MG63 (cell line): Measurements from ENCODE around the gene CTNNA3. TPM values are rescaled to one million over a fixed set of nuclear protein-coding genes. Genes with fewer than 3 reads are reported as not detected.

ENCODE experiments used
- DNase-seq: peaks from one replicate; pipeline ENCODE4 v3.0.0-alpha.2; 2020
- H3K27me3 ChIP-seq: fragments of 250-450 bp; sonication (Bioruptor Pico); 2 replicates; pipeline ENCODE4 v1.5.1; 2020; ENCODE audit warnings: mild to moderate bottlenecking, moderate library complexity
- H3K36me3 ChIP-seq: fragments of 250-450 bp; sonication (Bioruptor Pico); 2 replicates; pipeline ENCODE4 v1.5.1; 2020; ENCODE audit warnings: mild to moderate bottlenecking, moderate library complexity
- H3K4me3 ChIP-seq: fragments of 250-450 bp; sonication (Bioruptor Pico); 2 replicates; pipeline ENCODE4 v1.5.1; 2020; ENCODE audit warnings: mild to moderate bottlenecking, moderate library complexity
- H3K9me3 ChIP-seq: fragments of 250-450 bp; sonication (Bioruptor Pico); 2 replicates; pipeline ENCODE4 v1.5.1; 2020; ENCODE audit warnings: mild to moderate bottlenecking, moderate library complexity
- total RNA-seq: library from RNA; depleted of rRNA; stranded (reverse); fragments of >200 nt; shearing (Covaris generic); gene quantifications from 2 replicates; pipeline ENCODE4 v1.2.3, GENCODE V29; 2014; ENCODE audit warnings: low replicate concordance

Gene CTNNA3
- total RNA-seq, 1 experiment from 2014 or later: not detected

GRCh38 chr10:66273966-66274519 is 1422.0 kb downstream of the CTNNA3 start:
- Histone ChIP-seq H3K36me3 (no peaks in the 10 kb centered on the region), H3K4me3 (no peak overlapping the region), H3K27me3 (no peaks in the 10 kb centered on the region), H3K9me3 (no peaks in the 10 kb centered on the region)
- DNase-seq: no peak

- DNase-seq: no peak
These were observed 1430.6 kb downstream of the CTNNA3 start for GRCh38 chr10:66265398-66265797.

DNA sequence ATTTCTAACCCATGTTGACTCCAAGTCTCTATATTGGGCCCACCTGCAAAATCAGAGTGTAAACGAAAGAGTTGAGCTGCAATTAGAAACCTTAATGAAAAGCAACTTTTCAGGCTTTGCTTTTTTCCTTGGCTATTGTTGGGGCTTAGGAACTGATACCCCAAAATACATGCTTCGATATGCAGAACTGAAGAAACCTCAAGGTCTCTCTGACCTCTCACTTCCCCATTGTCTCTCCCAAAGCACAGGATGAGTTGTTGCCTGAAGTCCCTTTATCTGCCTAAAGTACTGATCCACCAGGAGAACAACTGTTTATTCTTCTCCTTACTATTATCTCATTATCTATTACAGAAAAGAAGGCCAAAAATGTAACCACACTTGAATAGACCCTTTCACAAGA is 1436.2 kb downstream of the CTNNA3 start:
- Histone ChIP-seq H3K4me3 (no peak overlapping the region), H3K9me3 (no peaks in the 10 kb centered on the region), H3K36me3 (no peaks in the 10 kb centered on the region), H3K27me3 (no peaks in the 10 kb centered on the region)
- no peak for DNase-seq

More at GRCh38 chr10:66265398-66265797, 1430.6 kb downstream of the CTNNA3 start:
- Histone ChIP-seq H3K36me3 (no peaks in the 10 kb centered on the region), H3K4me3 (no peak overlapping the region), H3K27me3 (no peaks in the 10 kb centered on the region), H3K9me3 (no peaks in the 10 kb centered on the region)

DNA sequence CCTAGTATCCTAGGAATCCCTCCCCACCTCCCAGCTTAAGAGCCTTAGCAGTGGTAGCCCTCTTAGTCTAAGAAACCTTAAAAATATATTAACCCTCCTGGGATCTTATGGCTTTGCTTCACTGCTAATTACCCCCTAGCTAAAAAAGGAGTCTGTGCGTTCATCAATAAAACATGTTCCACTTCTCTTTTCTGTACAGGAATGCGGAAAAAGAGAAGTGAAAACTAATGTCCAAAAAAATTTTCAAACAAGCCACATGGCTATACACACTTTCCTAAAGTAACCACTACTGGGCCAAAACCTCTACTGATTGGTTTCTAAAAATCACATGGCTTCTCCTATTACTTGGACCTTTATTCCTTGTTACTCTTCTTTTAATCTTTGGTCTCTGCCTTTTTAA is 1437.3 kb downstream of the CTNNA3 start:
- Histone ChIP-seq H3K9me3 (no peaks in the 10 kb centered on the region), H3K4me3 (no peak overlapping the region), H3K36me3 (no peaks in the 10 kb centered on the region), H3K27me3 (no peaks in the 10 kb centered on the region)
- DNase-seq: no peak

- no peaks in the 10 kb centered on the region for H3K9me3 ChIP-seq
- DNase-seq: no peak
- H3K36me3 ChIP-seq: no peaks in the 10 kb centered on the region
- H3K27me3 ChIP-seq: no peaks in the 10 kb centered on the region
- H3K4me3 ChIP-seq: no peak overlapping the region
These were observed 1438.2 kb downstream of the CTNNA3 start for GRCh38 chr10:66257801-66258200.

DNA sequence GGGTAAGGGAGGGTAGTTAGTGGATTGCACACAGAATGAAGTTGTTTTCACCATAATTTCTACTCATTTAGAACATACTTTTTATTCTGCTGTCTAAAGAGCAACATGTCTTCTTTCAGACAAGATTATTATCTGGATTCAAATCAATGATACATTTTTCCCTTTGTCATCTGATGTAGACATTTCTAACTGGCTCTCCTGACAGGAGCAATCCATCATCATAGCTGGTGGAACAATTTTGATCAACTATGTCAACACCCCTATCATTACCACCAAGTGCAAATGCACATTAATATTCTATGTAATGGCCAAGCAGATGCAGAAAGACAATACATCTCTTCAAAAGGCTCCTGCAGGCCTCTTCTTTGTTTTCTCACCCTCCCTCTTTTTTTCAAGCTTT is 1443.0 kb downstream of the CTNNA3 start:
- Histone ChIP-seq H3K4me3 (no peak overlapping the region), H3K36me3 (no peaks in the 10 kb centered on the region), H3K27me3 (no peaks in the 10 kb centered on the region), H3K9me3 (no peaks in the 10 kb centered on the region)
- no peak for DNase-seq

GRCh38 chr10:66246177-66246576 is 1449.8 kb downstream of the CTNNA3 start:
- no peaks in the 10 kb centered on the region for H3K27me3 ChIP-seq
- no peaks in the 10 kb centered on the region for H3K9me3 ChIP-seq
- no peaks in the 10 kb centered on the region for H3K36me3 ChIP-seq
- DNase-seq: no peak
- no peak overlapping the region for H3K4me3 ChIP-seq

- Histone ChIP-seq H3K27me3 (no peaks in the 10 kb centered on the region), H3K36me3 (no peaks in the 10 kb centered on the region), H3K4me3 (no peak overlapping the region), H3K9me3 (no peaks in the 10 kb centered on the region)
- DNase-seq: no peak
These were observed 1451.0 kb downstream of the CTNNA3 start for GRCh38 chr10:66244953-66245352.

DNA sequence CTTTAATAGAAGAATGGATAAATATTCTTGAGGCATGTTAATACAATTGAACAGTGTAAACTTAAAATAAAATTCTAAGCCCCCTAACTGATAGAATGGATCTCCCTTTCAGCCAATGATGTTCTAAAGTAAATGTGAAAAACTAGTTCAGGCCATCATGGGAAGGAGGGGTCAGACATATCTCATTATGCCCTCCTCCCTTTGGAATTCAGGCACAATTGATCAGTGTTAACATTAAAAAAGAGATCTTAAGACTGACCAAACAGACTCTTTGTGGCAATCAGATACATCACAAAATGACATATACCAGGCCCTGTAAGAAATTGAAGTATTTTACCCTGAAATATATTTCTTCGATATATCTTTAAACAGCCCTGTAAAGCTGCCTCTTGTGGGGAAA is 1453.1 kb downstream of the CTNNA3 start:
- no peak overlapping the region for H3K4me3 ChIP-seq
- H3K36me3 ChIP-seq: no peaks in the 10 kb centered on the region
- H3K9me3 ChIP-seq: no peaks in the 10 kb centered on the region
- H3K27me3 ChIP-seq: no peaks in the 10 kb centered on the region
- DNase-seq: no peak

- Histone ChIP-seq H3K36me3 (no peaks in the 10 kb centered on the region), H3K9me3 (no peaks in the 10 kb centered on the region), H3K27me3 (no peaks in the 10 kb centered on the region), H3K4me3 (no peak overlapping the region)
- DNase-seq: no peak
These were observed 1456.9 kb downstream of the CTNNA3 start for GRCh38 chr10:66239062-66239461.

DNA sequence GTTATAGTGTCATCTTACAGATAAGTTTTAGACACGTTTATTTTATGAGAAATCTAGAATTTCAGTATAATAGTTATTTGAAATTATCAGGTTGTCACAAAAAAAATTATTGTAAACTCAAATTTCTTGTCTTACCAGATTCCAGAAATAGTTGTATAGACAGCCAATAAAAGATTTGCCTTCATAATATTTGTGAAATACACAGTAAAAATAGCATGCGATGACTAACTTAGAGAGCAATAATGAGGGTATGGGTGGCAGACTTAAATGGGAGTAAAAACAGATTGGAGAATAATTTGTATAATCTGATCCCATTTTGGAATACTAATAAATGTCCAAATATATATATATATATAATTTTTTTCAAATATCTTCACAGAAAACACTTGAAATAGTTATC is 1457.7 kb downstream of the CTNNA3 start:
- H3K27me3 ChIP-seq: no peaks in the 10 kb centered on the region
- H3K9me3 ChIP-seq: no peaks in the 10 kb centered on the region
- DNase-seq: no peak
- H3K4me3 ChIP-seq: no peak overlapping the region
- H3K36me3 ChIP-seq: no peaks in the 10 kb centered on the region

DNA sequence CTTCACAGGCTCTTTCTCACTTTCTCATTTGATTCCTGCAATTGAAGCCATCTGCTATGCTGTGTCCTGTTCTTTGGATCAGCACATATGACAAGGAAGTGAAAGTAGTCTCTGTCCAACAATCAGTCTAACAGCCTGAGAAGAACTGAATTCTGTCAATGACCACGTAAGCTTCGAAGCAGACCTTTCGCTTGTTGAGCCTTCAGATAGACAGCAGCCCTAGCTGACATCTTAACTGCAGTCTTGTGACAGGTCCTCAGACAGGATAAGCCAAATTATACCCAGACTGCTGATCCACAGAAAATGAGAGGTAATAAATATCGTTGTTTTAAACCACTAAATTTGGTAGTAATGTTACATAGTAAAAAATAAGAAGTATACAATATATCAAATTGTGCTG is 1461.1 kb downstream of the CTNNA3 start:
- no peaks in the 10 kb centered on the region for H3K9me3 ChIP-seq
- H3K4me3 ChIP-seq: no peak overlapping the region
- no peaks in the 10 kb centered on the region for H3K27me3 ChIP-seq
- no peak for DNase-seq
- no peaks in the 10 kb centered on the region for H3K36me3 ChIP-seq

DNA sequence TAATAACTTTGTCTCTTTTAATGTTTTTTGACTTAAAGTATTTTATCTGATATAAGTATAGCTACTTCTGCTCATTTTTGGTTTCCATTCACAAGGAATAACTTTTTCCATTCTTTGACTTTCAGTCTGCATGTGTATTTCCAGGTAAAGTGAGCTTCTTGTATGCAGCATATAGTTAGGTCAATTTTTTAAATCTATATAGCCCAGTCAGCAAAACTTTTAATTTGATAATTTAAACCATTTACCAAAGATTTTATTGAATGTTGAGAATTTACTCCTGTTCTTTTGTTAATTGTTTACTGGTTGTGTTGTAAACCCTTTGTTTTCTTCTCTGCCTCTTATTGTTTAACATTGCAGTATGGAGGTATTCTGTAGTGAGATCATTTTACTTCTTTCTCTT is 1467.1 kb downstream of the CTNNA3 start:
- H3K27me3 ChIP-seq: no peaks in the 10 kb centered on the region
- no peak for DNase-seq
- no peaks in the 10 kb centered on the region for H3K36me3 ChIP-seq
- H3K4me3 ChIP-seq: no peak overlapping the region
- H3K9me3 ChIP-seq: no peaks in the 10 kb centered on the region; the same call in 1 of the 2 replicates

GRCh38 chr10:66223656-66224055 is 1472.3 kb downstream of the CTNNA3 start:
- DNase-seq: no peak
- Histone ChIP-seq H3K27me3 (no peaks in the 10 kb centered on the region), H3K9me3 (no peaks in the 10 kb centered on the region; the same call in 1 of the 2 replicates), H3K36me3 (no peaks in the 10 kb centered on the region), H3K4me3 (no peak overlapping the region)

DNA sequence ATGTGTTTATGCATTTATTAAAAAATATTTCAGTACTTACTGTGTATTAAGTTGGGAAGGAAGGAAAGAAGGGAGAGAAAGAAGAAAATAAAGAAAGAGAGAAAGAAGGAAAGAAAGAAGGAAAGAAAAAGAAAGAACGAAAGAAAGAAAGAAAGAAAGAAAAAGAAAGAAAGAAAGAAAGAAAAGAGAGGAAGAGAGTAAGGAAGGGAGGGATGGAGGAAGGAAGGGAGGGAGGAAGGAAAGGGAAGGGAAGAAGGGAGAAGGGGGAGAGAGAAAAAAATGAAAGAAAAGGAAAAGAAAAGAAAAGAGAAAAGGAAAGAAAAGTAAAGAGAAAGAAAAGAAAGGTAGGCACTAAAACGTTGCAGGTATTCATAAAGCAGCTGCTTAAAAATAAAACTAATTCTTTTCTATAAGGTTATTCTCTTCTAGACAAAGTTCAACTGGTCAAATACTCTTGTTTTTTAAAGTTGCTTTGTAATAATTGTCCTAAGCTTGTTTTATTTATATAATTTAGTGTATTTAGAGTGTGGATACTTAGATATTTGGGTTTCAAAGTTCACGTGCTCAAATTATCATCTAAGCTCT is 1473.4 kb downstream of the CTNNA3 start:
- no peaks in the 10 kb centered on the region for H3K27me3 ChIP-seq
- no peaks in the 10 kb centered on the region for H3K9me3 ChIP-seq
- no peak for DNase-seq
- H3K4me3 ChIP-seq: no peak overlapping the region
- H3K36me3 ChIP-seq: no peaks in the 10 kb centered on the region

GRCh38 chr10:66218981-66219587 is 1476.9 kb downstream of the CTNNA3 start:
- no peak for DNase-seq
- Histone ChIP-seq H3K4me3 (no peak overlapping the region), H3K9me3 (no peaks in the 10 kb centered on the region), H3K27me3 (no peaks in the 10 kb centered on the region), H3K36me3 (no peaks in the 10 kb centered on the region)

DNA sequence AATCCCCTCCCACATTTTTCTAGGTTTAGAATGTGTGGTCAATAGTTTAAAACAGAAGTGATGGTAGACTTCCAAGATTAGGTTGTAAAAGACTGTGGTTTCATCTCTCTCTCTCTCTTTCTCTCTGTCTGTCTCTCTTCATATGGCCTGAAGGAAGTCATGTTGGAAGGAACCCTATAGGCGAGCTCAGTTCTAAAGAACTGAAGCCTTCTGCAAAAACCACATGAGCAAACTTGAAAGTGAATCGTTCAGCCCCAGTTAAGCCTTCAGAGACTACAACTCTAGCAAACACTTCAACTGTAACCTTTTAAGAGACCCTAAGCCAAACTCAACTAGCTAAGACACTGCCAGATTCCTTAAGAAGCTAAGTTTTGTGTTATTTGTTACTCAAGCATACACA is 1477.7 kb downstream of the CTNNA3 start:
- Histone ChIP-seq H3K4me3 (no peak overlapping the region), H3K36me3 (no peaks in the 10 kb centered on the region), H3K9me3 (no peaks in the 10 kb centered on the region), H3K27me3 (no peaks in the 10 kb centered on the region)
- DNase-seq: no peak

DNA sequence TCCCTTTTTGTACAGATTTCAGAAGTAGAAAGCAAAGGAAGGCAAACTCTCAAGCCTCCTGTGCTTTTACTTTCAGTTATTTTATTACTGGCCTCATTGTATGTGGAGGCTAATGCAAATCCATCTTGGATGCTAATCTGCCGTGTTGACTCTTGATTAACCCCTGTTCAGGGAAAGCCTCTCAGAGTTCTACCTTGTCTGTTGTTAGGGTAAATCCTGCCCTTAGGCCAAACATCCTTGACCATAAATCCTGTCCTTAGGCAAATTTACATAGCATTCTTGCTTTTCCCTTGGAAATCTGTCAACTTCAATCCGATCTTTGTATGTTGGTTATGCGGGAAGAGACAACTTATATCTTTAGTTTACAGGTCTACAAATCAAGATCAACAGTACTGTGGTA is 1480.1 kb downstream of the CTNNA3 start:
- Histone ChIP-seq H3K36me3 (no peaks in the 10 kb centered on the region), H3K4me3 (no peak overlapping the region), H3K27me3 (no peaks in the 10 kb centered on the region), H3K9me3 (no peaks in the 10 kb centered on the region)
- no peak for DNase-seq
